WI38 (cell line): ENCODE measurements around the gene ZNF790.
A peak's percentile ranks its signal among the peaks of the same experiment; 100 is the strongest.

ENCODE experiments used
- H3K4me3 ChIP-seq: 2 replicates; pipeline ENCODE4 v1.5.1; 2011; ENCODE audit warnings: low read depth, mild to moderate bottlenecking, control low read depth, low read length
- TF ChIP-seq, protein P1 (sequence below): IDR thresholded peaks from 2 replicates; pipeline ENCODE4 v1.5.1; 2012; ENCODE audit warnings: low read depth, mild to moderate bottlenecking, control low read depth, low read length

ZNF790 gene

GRCh38 chr19:36837906-36838783, at the start of gene ZNF790:
ZNF790 (minus strand) TSS chr19:36838387; CDS start chr19:36825619, 12,768 bp downstream.
- TF ChIP-seq, protein P1, sequence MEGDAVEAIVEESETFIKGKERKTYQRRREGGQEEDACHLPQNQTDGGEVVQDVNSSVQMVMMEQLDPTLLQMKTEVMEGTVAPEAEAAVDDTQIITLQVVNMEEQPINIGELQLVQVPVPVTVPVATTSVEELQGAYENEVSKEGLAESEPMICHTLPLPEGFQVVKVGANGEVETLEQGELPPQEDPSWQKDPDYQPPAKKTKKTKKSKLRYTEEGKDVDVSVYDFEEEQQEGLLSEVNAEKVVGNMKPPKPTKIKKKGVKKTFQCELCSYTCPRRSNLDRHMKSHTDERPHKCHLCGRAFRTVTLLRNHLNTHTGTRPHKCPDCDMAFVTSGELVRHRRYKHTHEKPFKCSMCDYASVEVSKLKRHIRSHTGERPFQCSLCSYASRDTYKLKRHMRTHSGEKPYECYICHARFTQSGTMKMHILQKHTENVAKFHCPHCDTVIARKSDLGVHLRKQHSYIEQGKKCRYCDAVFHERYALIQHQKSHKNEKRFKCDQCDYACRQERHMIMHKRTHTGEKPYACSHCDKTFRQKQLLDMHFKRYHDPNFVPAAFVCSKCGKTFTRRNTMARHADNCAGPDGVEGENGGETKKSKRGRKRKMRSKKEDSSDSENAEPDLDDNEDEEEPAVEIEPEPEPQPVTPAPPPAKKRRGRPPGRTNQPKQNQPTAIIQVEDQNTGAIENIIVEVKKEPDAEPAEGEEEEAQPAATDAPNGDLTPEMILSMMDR, result no peak
- H3K4me3 ChIP-seq, result peak within 1 kb of the TSS; percentile 77

DNA sequence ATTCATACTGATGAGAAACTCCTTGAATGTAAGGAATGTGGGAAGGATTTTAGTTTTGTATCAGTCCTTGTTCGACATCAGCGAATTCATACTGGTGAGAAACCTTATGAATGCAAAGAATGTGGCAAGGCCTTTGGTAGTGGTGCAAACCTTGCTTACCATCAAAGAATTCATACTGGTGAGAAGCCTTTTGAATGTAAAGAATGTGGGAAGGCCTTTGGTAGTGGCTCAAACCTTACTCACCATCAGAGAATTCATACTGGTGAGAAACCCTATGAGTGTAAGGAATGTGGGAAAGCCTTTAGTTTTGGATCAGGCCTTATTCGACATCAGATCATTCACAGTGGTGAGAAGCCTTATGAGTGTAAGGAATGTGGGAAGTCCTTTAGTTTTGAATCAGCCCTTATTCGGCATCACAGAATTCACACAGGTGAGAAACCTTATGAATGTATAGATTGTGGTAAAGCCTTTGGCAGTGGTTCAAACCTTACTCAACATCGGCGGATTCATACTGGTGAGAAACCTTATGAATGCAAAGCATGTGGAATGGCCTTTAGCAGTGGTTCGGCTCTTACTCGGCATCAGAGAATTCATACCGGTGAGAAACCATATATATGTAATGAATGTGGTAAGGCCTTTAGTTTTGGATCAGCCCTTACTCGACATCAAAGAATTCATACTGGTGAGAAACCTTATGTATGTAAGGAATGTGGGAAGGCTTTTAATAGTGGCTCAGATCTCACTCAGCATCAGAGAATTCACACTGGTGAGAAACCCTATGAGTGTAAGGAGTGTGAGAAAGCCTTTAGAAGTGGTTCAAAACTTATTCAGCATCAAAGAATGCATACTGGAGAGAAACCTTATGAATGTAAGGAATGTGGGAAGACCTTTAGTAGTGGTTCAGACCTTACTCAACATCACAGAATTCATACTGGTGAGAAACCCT, 39.1 kb upstream of the ZNF790 start:
- TF ChIP-seq, protein P1, result no peak
- no peak overlapping the region for H3K4me3 ChIP-seq

DNA sequence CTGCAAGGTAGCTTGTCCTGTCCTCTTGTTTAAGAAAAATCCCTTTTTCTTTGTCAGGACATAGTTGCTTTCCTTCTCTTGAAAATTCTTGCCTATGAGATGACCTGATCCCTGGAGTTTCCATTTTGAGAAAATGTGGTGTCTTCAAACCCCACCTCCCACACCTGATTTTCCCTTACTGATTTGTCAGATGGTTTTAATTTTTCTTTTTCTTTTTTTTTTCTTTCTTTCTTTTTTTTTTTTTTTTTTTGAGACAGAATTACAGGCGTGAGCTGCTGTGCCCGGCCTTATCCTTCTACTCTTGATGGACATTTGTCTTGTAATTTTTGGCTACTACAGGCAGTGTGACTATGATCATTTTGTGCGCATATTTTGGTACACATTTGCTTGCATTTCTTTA, 13.7 kb upstream of the ZNF790 start:
- H3K4me3 ChIP-seq, result no peak overlapping the region; the same call in 1 of the 2 replicates
- TF ChIP-seq, protein P1, result no peak

- TF ChIP-seq, protein P1, result no peak
- H3K4me3 ChIP-seq, result peak within 1 kb of the TSS; percentile 98
Measured at GRCh38 chr19:36850559-36851442, 12.6 kb upstream of the ZNF790 start, which contains the start of gene ZNF345. ZNF345 (plus strand) TSS chr19:36850876; CDS start chr19:36876831, 25,955 bp downstream.

DNA sequence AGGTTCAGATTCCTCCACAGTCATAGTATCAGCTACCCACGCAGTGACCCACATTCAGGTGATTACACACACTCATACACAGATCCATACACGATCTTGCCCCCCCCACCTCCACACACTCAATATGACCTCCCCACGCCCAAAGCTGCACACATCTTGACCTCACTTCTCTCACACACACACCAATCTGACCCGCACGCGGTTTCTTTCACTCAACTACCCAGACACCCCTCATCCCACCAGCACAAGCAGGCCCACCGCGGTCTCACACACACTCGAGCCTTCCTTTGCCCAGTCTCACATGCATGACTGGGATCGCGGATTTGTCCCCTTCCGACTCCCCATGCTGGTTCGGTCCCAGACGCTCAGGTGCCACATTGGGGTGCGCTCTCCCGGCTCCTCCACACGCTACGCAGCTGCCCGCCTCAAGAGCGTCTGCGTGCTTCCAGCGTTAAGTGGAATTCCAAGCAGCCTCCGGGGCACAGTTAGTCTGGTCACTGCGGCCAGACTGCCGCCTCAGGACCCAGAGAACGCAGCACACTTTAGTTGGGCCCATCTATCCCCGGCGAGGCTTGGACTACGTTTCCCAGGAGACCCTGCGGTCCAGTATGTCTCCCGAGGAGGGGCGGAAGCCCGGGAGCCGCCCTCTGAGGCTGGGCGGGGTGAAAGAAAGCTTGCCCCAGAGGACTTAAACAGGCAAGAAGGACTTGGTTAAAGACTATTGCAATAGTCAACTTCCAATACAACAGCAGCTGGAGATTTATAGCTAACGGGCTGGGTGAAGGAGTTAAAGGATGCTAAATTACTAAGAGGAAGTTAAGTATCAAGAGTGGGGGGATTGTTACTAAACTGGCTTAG, 11.7 kb upstream of the ZNF790 start:
- TF ChIP-seq, protein P1, result no peak
- H3K4me3 ChIP-seq, result peak overlapping the region; percentile 98

DNA sequence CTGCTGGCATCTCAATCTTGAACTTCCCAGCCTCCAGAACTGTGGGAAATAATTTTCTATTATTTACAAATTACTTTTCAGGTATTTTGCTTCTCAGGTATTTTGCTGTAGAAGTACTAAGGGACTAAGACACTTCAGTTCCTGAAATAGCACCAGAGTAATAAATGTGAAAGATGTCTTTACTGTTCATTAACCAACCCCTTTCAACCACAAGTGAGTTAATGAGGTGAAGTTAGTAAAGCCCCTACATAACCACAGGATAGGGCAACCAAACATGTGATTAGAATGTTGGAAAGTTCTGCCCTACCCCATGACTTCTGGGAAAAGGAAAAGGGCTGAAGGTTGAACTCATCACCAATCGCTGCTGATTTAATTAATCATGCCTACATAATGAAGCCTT, 9.8 kb upstream of the ZNF790 start:
- TF ChIP-seq, protein P1, result no peak
- H3K4me3 ChIP-seq, result no peak overlapping the region
